ENCODE data around the gene TPRX2. TPM values are rescaled to one million over a fixed set of nuclear protein-coding genes. Genes with fewer than 3 reads are reported as not detected.

Gene TPRX2
- total RNA-seq, 1 experiment from 2014 or later = not detected

DNA sequence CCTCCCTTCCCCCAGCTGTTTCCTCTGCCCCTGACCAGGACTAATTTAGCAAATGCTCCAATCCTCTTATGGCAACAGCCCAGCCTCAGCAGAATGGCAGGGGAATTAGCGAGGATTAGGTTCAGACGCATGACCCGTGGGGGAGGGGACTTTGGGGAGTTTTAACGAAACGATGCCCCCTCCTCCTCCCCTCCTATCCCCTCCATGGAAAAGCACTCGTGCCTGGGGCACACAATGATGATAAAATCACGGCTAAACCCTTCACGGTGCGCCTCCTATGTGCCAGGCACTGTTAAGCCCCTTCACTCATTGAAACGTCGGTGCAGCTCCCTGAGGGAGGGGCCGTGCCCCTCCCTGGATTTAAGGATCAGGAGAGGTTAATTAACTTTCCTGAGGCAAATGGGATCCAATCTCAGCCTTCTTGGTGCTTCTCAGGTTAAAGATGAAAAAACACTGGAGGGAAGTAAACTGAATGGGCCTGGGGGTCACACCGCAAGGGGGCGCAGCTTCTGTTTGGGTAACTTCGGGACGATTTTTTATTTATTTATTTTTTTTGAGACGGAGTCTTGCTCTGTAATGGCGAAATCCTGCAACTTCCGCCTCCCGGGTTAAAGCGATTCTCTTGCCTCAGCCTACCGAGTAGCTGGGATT lies 10.1 kb upstream of the TPRX2 start:
- Histone ChIP-seq H3K36me3 (ENCODE audit: control insufficient read depth in 1 of 2, insufficient read depth in 2 of 2, low read length in 2 of 2) (no peaks in the 10 kb centered on the region), H4K20me1 (ENCODE audit: insufficient read depth) (no peaks in the 10 kb centered on the region), H3K4me3 (replicated peaks in 1 of 2; ENCODE audit: low read depth in 1 of 2, low read length in 2 of 2) (peak overlapping the region; percentile 36 to 54), H3K27me3 (ENCODE audit: insufficient read depth, low read length) (no peaks in the 10 kb centered on the region), H3K27ac (ENCODE audit: low read depth, low read length) (peak overlapping the region; percentile 15), H3K9me3 (ENCODE audit: control insufficient read depth in 1 of 2, insufficient read depth in 1 of 2, low read depth in 1 of 2, low read length in 2 of 2) (no peaks in the 10 kb centered on the region), H3K9me2 (ENCODE audit: insufficient read depth) (no peaks in the 10 kb centered on the region), H3K4me2 (ENCODE audit: low read length) (peak overlapping the region; percentile 84), H3K9ac (ENCODE audit: low read length) (peak overlapping the region; percentile 53), H2AFZ (ENCODE audit: low read depth, low read length, poor library complexity, severe bottlenecking) (peak overlapping the region; percentile 98), H3K4me1 (ENCODE audit: control insufficient read depth in 1 of 2, insufficient read depth in 2 of 2, low read length in 2 of 2) (peaks cover 5 to 16% of the 10 kb centered on the region in 2 experiments; a peak in 3 of 4 replicates), H3K79me2 (ENCODE audit: insufficient read depth, low read length) (no peaks in the 10 kb centered on the region)
- DNase-seq (ENCODE audit: low read depth, low spot score) = peak; percentile 57
- ChIA-PET RAD21 (ENCODE audit: low non-redundant PET in 1 of 2, low total read pairs in 2 of 2, uncharacterized antibody in 2 of 2, unreplicated experiment in 2 of 2) (no interaction called here), POLR2A (no interaction called here), CTCF (interaction anchor here (1.0 to 2.9 kb wide), 5 partner anchors 9 to 42 kb away, joined by 3 to 17 read pairs (median 5); partner anchors contain the start of gene TPRX2)
- no TSS peak for BruUV-seq (replicated peaks)
- intact Hi-C loops (cut with micrococcal nuclease) = no loop called here
- TF ChIP-seq CBX3 (IDR thresholded peaks at IDR 0.05; ENCODE audit: low read depth) (0 out of 2 replicates have a peak, but pooled peaks have one; percentile 55), RAD21 (IDR thresholded peaks at IDR 0.05; ENCODE audit: low read depth) (peak; percentile 28), TCF7L2 (IDR thresholded peaks at IDR 0.05; ENCODE audit: borderline replicate concordance, extremely low read depth, insufficient read depth, insufficient read length) (no peak), SRF (IDR thresholded peaks at IDR 0.05; ENCODE audit: low read depth) (no peak)
- TF ChIP-seq, protein P1, sequence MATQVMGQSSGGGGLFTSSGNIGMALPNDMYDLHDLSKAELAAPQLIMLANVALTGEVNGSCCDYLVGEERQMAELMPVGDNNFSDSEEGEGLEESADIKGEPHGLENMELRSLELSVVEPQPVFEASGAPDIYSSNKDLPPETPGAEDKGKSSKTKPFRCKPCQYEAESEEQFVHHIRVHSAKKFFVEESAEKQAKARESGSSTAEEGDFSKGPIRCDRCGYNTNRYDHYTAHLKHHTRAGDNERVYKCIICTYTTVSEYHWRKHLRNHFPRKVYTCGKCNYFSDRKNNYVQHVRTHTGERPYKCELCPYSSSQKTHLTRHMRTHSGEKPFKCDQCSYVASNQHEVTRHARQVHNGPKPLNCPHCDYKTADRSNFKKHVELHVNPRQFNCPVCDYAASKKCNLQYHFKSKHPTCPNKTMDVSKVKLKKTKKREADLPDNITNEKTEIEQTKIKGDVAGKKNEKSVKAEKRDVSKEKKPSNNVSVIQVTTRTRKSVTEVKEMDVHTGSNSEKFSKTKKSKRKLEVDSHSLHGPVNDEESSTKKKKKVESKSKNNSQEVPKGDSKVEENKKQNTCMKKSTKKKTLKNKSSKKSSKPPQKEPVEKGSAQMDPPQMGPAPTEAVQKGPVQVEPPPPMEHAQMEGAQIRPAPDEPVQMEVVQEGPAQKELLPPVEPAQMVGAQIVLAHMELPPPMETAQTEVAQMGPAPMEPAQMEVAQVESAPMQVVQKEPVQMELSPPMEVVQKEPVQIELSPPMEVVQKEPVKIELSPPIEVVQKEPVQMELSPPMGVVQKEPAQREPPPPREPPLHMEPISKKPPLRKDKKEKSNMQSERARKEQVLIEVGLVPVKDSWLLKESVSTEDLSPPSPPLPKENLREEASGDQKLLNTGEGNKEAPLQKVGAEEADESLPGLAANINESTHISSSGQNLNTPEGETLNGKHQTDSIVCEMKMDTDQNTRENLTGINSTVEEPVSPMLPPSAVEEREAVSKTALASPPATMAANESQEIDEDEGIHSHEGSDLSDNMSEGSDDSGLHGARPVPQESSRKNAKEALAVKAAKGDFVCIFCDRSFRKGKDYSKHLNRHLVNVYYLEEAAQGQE (IDR thresholded peaks at IDR 0.05; ENCODE audit: low read depth) = no peak
- TF ChIP-seq, protein P2, sequence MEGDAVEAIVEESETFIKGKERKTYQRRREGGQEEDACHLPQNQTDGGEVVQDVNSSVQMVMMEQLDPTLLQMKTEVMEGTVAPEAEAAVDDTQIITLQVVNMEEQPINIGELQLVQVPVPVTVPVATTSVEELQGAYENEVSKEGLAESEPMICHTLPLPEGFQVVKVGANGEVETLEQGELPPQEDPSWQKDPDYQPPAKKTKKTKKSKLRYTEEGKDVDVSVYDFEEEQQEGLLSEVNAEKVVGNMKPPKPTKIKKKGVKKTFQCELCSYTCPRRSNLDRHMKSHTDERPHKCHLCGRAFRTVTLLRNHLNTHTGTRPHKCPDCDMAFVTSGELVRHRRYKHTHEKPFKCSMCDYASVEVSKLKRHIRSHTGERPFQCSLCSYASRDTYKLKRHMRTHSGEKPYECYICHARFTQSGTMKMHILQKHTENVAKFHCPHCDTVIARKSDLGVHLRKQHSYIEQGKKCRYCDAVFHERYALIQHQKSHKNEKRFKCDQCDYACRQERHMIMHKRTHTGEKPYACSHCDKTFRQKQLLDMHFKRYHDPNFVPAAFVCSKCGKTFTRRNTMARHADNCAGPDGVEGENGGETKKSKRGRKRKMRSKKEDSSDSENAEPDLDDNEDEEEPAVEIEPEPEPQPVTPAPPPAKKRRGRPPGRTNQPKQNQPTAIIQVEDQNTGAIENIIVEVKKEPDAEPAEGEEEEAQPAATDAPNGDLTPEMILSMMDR (IDR thresholded peaks at IDR 0.05 in 2 of 3, conservative IDR thresholded peaks at IDR 0.05 in 1 of 3; ENCODE audit: borderline replicate concordance in 1 of 3, insufficient read depth in 1 of 3, low read depth in 2 of 3, low read length in 2 of 3) = peak; percentile 87 to 98 (median 88)
- ATAC-seq = peak; percentile 76
